ENCODE measurements around the gene YAF2. TPM values are rescaled to one million over a fixed set of nuclear protein-coding genes. Genes with fewer than 3 reads are reported as not detected.
A peak's percentile ranks its signal among the peaks of the same experiment; 100 is the strongest.
"Not testable (repeated sequence)": the region's sequence is repeated elsewhere in the genome, so short reads cannot be mapped to it uniquely, and the experiment has no call there.

Gene YAF2
- total RNA-seq, 4 donors from 2014 or later = 16.5 to 42.3 (median 25.3) TPM

GRCh38 chr12:42237853-42238239 is 202 bp downstream of the YAF2 start:
- no peak for TF ChIP-seq CTCF (IDR thresholded peaks at IDR 0.05)
- TF ChIP-seq EP300 (IDR thresholded peaks at IDR 0.05) = no peak
- TF ChIP-seq POLR2AphosphoS5 (IDR thresholded peaks at IDR 0.05) = no peak
- TF ChIP-seq POLR2A (IDR thresholded peaks at IDR 0.05) = no peak
- peak overlapping the region; percentile 82 to 98 for H3K4me3 ChIP-seq
- H3K9me3 ChIP-seq = no peaks in the 10 kb centered on the region
- peak; percentile 27 for ATAC-seq
- H3K4me1 ChIP-seq = peaks cover 3 to 56% (median 10%) of the 10 kb centered on the region in 3 donors
- WGBS, 2 donors (ENCODE audit: low coverage in 1 of 2) = no CpG with 5 or more reads among the region's 54 CpGs
- H3K36me3 ChIP-seq = peaks cover 0 to 14% of the 10 kb centered on the region in 2 donors
- no peaks in the 10 kb centered on the region for H3K27me3 ChIP-seq
- H3K27ac ChIP-seq = peak overlapping the region; percentile 83 to 98 (median 94)

GRCh38 chr12:42237052-42237852 is 796 bp downstream of the YAF2 start:
- peaks cover 0 to 14% of the 10 kb centered on the region in 2 donors for H3K36me3 ChIP-seq
- no peaks in the 10 kb centered on the region for H3K9me3 ChIP-seq
- no peaks in the 10 kb centered on the region for H3K27me3 ChIP-seq
- H3K4me1 ChIP-seq = peaks cover 3 to 56% (median 10%) of the 10 kb centered on the region in 3 donors
- H3K4me3 ChIP-seq = peak overlapping the region; percentile 82 to 98
- 1 to 4% methylated on average over 5 to 10 of the region's 56 CpGs for WGBS, 2 donors (ENCODE audit: low coverage in 1 of 2)
- peak overlapping the region; percentile 83 to 98 (median 94) for H3K27ac ChIP-seq
- TF ChIP-seq POLR2A (IDR thresholded peaks at IDR 0.05) (no peak), EP300 (IDR thresholded peaks at IDR 0.05) (no peak), CTCF (IDR thresholded peaks at IDR 0.05) (peak; percentile 13 to 62 (median 50)), POLR2AphosphoS5 (IDR thresholded peaks at IDR 0.05) (peak; percentile 64)
- ATAC-seq = peak; percentile 76

GRCh38 chr12:42236017-42236416 is 2.0 kb downstream of the YAF2 start:
- no peaks in the 10 kb centered on the region for H3K9me3 ChIP-seq
- H3K4me1 ChIP-seq = peaks cover 3 to 56% (median 10%) of the 10 kb centered on the region in 3 donors
- peak overlapping the region in 1 of 2 donors; percentile 15 for H3K4me3 ChIP-seq
- WGBS, 2 donors (ENCODE audit: low coverage in 1 of 2) = 18 to 41% methylated on average over 4 of the region's 4 CpGs
- H3K27me3 ChIP-seq = no peaks in the 10 kb centered on the region
- TF ChIP-seq POLR2AphosphoS5 (IDR thresholded peaks at IDR 0.05) (no peak), EP300 (IDR thresholded peaks at IDR 0.05) (no peak), CTCF (IDR thresholded peaks at IDR 0.05) (no peak), POLR2A (IDR thresholded peaks at IDR 0.05) (no peak)
- peaks cover 0 to 14% of the 10 kb centered on the region in 2 donors for H3K36me3 ChIP-seq
- H3K27ac ChIP-seq = peak overlapping the region in 3 of 4 donors; percentile 60 to 72 (median 64)
- no peak for ATAC-seq

GRCh38 chr12:42235426-42235825 is 2.6 kb downstream of the YAF2 start:
- Histone ChIP-seq H3K4me1 (peaks cover 3 to 56% (median 10%) of the 10 kb centered on the region in 3 donors), H3K27ac (peak overlapping the region in 3 of 4 donors; percentile 60 to 72 (median 64)), H3K36me3 (peaks cover 0 to 14% of the 10 kb centered on the region in 2 donors), H3K27me3 (no peaks in the 10 kb centered on the region), H3K9me3 (no peaks in the 10 kb centered on the region), H3K4me3 (peak overlapping the region in 1 of 2 donors; percentile 15)
- no peak for ATAC-seq
- 0% methylated on average over 1 of the region's 1 CpG for WGBS, 2 donors (ENCODE audit: low coverage in 1 of 2)
- TF ChIP-seq POLR2AphosphoS5 (IDR thresholded peaks at IDR 0.05) (no peak), POLR2A (IDR thresholded peaks at IDR 0.05) (no peak)

GRCh38 chr12:42234970-42235369 is 3.1 kb downstream of the YAF2 start:
- Histone ChIP-seq H3K27me3 (no peaks in the 10 kb centered on the region), H3K4me1 (peaks cover 3 to 56% (median 10%) of the 10 kb centered on the region in 3 donors), H3K36me3 (peaks cover 0 to 14% of the 10 kb centered on the region in 2 donors), H3K4me3 (peak overlapping the region in 1 of 2 donors; percentile 15), H3K9me3 (no peaks in the 10 kb centered on the region), H3K27ac (peak overlapping the region in 2 of 4 donors; percentile 64 to 72)
- peak; percentile 6 for TF ChIP-seq POLR2AphosphoS5 (IDR thresholded peaks at IDR 0.05)
- no peak for TF ChIP-seq CTCF (IDR thresholded peaks at IDR 0.05)
- WGBS, 2 donors (ENCODE audit: low coverage in 1 of 2) = 62 to 85% methylated on average over 2 of the region's 2 CpGs
- ATAC-seq = no peak

GRCh38 chr12:42227525-42227924 is 10.5 kb downstream of the YAF2 start:
- H3K36me3 ChIP-seq = not testable (repeated sequence)

GRCh38 chr12:42224501-42224900 is 13.5 kb downstream of the YAF2 start:
- WGBS, 2 donors (ENCODE audit: low coverage in 1 of 2) = 92% methylated on average over 5 of the region's 5 CpGs; no CpG with 5 or more reads in 1 of the 2 donors
- H3K27me3 ChIP-seq, H3K4me1 ChIP-seq, H3K9me3 ChIP-seq, H3K27ac ChIP-seq, H3K36me3 ChIP-seq, H3K4me3 ChIP-seq, ATAC-seq: not testable (repeated sequence)

More at GRCh38 chr12:42227525-42227924, 10.5 kb downstream of the YAF2 start:
- H3K27me3 ChIP-seq, H3K4me1 ChIP-seq, H3K27ac ChIP-seq, H3K4me3 ChIP-seq, ATAC-seq, H3K9me3 ChIP-seq: not testable (repeated sequence)
- WGBS, 2 donors (ENCODE audit: low coverage in 1 of 2) = no CpG with 5 or more reads among the region's 30 CpGs
